Spinal cord (tissue), 10 donors: ENCODE results near the gene JADE2. TPM values are rescaled to one million over a fixed set of nuclear protein-coding genes. Genes with fewer than 3 reads are reported as not detected.
"Not testable (repeated sequence)": the region's sequence is repeated elsewhere in the genome, so short reads cannot be mapped to it uniquely, and the experiment has no call there.

Experiments used
- DNase-seq, 6 donors: peaks; one replicate each; pipeline versions ENCODE4 v3.0.0 to v3.0.0-alpha.2; 2013 to 2015; ENCODE audit warnings: low spot score in 6 of 6, low read depth in 4 of 6
- H3K27ac ChIP-seq: one replicate; pipeline ENCODE4 v1.5.1; 2013; ENCODE audit warnings: low read depth, low read length, control low read depth
- H3K27me3 ChIP-seq: one replicate; pipeline ENCODE4 v1.6.1; 2013; ENCODE audit warnings: low read length; ENCODE audit not compliant: control insufficient read depth, insufficient read depth
- H3K36me3 ChIP-seq: one replicate; pipeline ENCODE4 v1.6.1; 2013; ENCODE audit warnings: low read length; ENCODE audit not compliant: control insufficient read depth, insufficient read depth
- H3K4me1 ChIP-seq: one replicate; pipeline ENCODE4 v1.6.1; 2013; ENCODE audit warnings: low read length; ENCODE audit not compliant: control insufficient read depth, insufficient read depth
- H3K4me3 ChIP-seq: one replicate; pipeline ENCODE4 v1.5.1; 2013; ENCODE audit warnings: low read depth, low read length, control low read depth
- H3K9me3 ChIP-seq: one replicate; pipeline ENCODE4 v1.6.1; 2013; ENCODE audit warnings: low read length; ENCODE audit not compliant: control insufficient read depth, insufficient read depth
- WGBS: methylation state at CpG from one replicate; pipeline ENCODE4 v1.1.5; 2013; ENCODE audit warnings: missing lambda C conversion rate; ENCODE audit not compliant: insufficient coverage; 5-methylcytosine and 5-hydroxymethylcytosine counted together
- polyA plus RNA-seq, 2 donors: library from polyadenylated mRNA; unstranded; fragments of 120-200 nt; gene quantifications; one replicate each; pipeline ENCODE4 v1.2.1, GENCODE V29; 2013; ENCODE audit not compliant: insufficient read length in 2 of 2
- total RNA-seq, 2 donors: library from RNA; depleted of rRNA in 1 of 2; stranded (reverse); fragments of 120-200 nt in 1 of 2; fragments of >200 nt in 1 of 2; gene quantifications; one replicate each; pipeline versions ENCODE4 v1.2.3 to v1.2.4, GENCODE V29; 2013 to 2014
- donor health status: healthy.

The JADE2 gene
- total and polyA plus RNA-seq, 4 donors, result 6.0 to 12.1 (median 8.9) TPM

- Histone ChIP-seq H3K4me3 (no peak overlapping the region), H3K9me3 (no peaks in the 10 kb centered on the region), H3K4me1 (peaks cover 27% of the 10 kb centered on the region), H3K27ac (no peak overlapping the region), H3K36me3 (peaks cover 49% of the 10 kb centered on the region), H3K27me3 (no peaks in the 10 kb centered on the region)
- WGBS, result 14% methylated on average over 6 of the region's 11 CpGs
- DNase-seq, result peak in 3 of 6 donors; percentile 58 to 93 (median 86)
These were observed 30.4 kb downstream of the JADE2 start for GRCh38 chr5:134555890-134556311.

DNA sequence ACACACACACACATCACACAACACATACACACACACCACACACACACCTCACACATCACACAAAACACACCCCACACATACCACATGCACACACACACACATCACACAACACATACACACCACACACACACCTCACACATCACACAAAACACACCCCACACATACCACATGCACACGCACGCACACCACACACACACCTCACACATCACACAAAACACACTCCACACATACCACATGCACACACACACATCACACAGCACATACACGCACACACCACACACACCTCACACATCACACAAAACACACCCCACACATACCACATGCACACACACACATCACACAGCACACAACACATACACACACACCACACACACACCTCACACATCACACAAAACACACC is 31.1 kb downstream of the JADE2 start:
- Histone ChIP-seq H3K36me3 (peaks cover 52% of the 10 kb centered on the region), H3K4me1 (peaks cover 27% of the 10 kb centered on the region)
- 91% methylated on average over 3 of the region's 3 CpGs for WGBS
- DNase-seq, H3K9me3 ChIP-seq, H3K27ac ChIP-seq, H3K27me3 ChIP-seq, H3K4me3 ChIP-seq: not testable (repeated sequence)

DNA sequence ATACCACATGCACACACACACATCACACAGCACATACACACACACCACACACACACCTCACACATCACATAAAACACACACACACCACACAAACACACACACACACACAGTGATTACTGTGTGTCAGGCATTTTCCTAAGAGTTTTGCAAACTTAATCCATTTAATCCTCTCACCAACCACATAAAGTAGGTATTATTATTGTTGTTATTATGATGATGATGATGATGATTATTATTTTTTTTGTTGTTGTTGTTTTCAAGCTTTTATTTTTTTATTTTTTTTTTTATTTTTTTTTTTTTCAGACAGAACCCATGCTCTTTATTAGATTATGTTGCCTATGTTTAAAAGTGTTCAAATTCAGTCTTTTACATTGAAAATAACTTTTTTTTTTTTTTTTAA is 31.5 kb downstream of the JADE2 start:
- Histone ChIP-seq H3K4me1 (peaks cover 27% of the 10 kb centered on the region), H3K36me3 (peaks cover 53% of the 10 kb centered on the region)

DNA sequence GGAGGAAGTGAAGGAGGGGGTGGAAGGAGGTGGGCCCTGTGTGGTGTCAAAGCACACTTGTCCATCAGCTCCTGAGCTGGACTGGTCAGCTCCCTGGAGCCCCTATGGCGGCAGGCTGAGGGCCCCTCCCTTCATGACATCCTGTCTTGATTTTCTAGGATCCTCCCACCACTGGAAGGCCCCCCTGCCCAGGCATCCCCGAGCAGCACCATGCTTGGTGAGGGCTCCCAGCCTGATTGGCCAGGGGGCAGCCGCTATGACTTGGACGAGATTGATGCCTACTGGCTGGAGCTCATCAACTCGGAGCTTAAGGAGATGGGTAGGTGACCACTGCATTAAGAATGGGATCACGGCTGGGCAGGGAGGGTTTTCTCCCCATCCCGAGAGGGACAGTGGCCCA is 34.2 kb downstream of the JADE2 start:
- no peaks in the 10 kb centered on the region for H3K27me3 ChIP-seq
- WGBS, result 94% methylated on average over 5 of the region's 7 CpGs
- no peak for DNase-seq
- peaks cover 16% of the 10 kb centered on the region for H3K4me1 ChIP-seq
- no peak overlapping the region for H3K4me3 ChIP-seq
- H3K27ac ChIP-seq, result no peak overlapping the region
- no peaks in the 10 kb centered on the region for H3K9me3 ChIP-seq
- H3K36me3 ChIP-seq, result peaks cover 67% of the 10 kb centered on the region

More for the DNA sequence above, 31.5 kb downstream of the JADE2 start:
- Histone ChIP-seq H3K27me3 (no peaks in the 10 kb centered on the region), H3K9me3 (no peaks in the 10 kb centered on the region), H3K4me3 (no peak overlapping the region), H3K27ac (no peak overlapping the region)
- no peak for DNase-seq

- Histone ChIP-seq H3K4me3 (no peak overlapping the region), H3K27me3 (no peaks in the 10 kb centered on the region), H3K9me3 (no peaks in the 10 kb centered on the region), H3K27ac (no peak overlapping the region), H3K36me3 (peaks cover 62% of the 10 kb centered on the region), H3K4me1 (peaks cover 6% of the 10 kb centered on the region)
- no peak for DNase-seq
- 92% methylated on average over 7 of the region's 15 CpGs for WGBS
These were observed 35.2 kb downstream of the JADE2 start for GRCh38 chr5:134560698-134561097.

- WGBS, result 72% methylated on average over 8 of the region's 9 CpGs
- peaks cover 65% of the 10 kb centered on the region for H3K36me3 ChIP-seq
- no peaks in the 10 kb centered on the region for H3K27me3 ChIP-seq
- no peak overlapping the region for H3K4me3 ChIP-seq
- H3K27ac ChIP-seq, result no peak overlapping the region
- H3K4me1 ChIP-seq, result peaks cover 6% of the 10 kb centered on the region
- H3K9me3 ChIP-seq, result no peaks in the 10 kb centered on the region
- peak in 2 of 6 donors; percentile 11 to 31 for DNase-seq
These were observed 36.4 kb downstream of the JADE2 start for GRCh38 chr5:134561871-134562296.

DNA sequence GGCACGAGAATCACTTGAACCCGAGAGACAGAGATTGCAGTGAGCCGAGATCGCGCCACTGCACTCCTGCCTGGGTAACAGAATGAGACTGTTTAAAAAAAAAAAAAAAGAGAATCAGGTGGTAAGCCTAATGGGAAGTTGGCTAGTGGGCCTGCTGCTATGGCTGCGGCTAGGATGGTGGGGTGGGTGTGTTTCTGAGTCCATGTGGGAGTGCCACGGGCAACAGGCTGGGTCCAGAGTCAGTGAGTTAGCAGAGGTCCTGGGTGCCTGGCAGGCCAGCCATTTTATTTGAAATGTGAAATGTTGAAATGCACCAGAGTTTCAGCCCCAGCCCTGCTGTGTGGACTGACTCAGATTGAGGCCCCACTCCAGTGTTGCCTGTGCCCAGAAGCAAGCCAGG is 37.8 kb downstream of the JADE2 start:
- Histone ChIP-seq H3K27me3 (no peaks in the 10 kb centered on the region), H3K4me3 (no peak overlapping the region), H3K27ac (no peak overlapping the region), H3K4me1 (peaks cover 19% of the 10 kb centered on the region), H3K9me3 (no peaks in the 10 kb centered on the region), H3K36me3 (peaks cover 74% of the 10 kb centered on the region)
- WGBS, result 97% methylated on average over 7 of the region's 7 CpGs
- DNase-seq, result no peak

- H3K36me3 ChIP-seq, result peaks cover 78% of the 10 kb centered on the region
- no peak overlapping the region for H3K4me3 ChIP-seq
- no peak for DNase-seq
- peaks cover 26% of the 10 kb centered on the region for H3K4me1 ChIP-seq
- H3K9me3 ChIP-seq, result no peaks in the 10 kb centered on the region
- no peaks in the 10 kb centered on the region for H3K27me3 ChIP-seq
- no peak overlapping the region for H3K27ac ChIP-seq
- WGBS, result 100% methylated on average over 1 of the region's 5 CpGs
These were observed 38.5 kb downstream of the JADE2 start for GRCh38 chr5:134563962-134564361.

- no peaks in the 10 kb centered on the region for H3K27me3 ChIP-seq
- no peak overlapping the region for H3K4me3 ChIP-seq
- no peak overlapping the region for H3K27ac ChIP-seq
- H3K9me3 ChIP-seq, result no peaks in the 10 kb centered on the region
- H3K4me1 ChIP-seq, result peaks cover 31% of the 10 kb centered on the region
- peaks cover 78% of the 10 kb centered on the region for H3K36me3 ChIP-seq
- DNase-seq, result no peak
- WGBS, result 92% methylated on average over 4 of the region's 4 CpGs
These were observed 38.9 kb downstream of the JADE2 start for GRCh38 chr5:134564396-134564795.

GRCh38 chr5:134565791-134566740 is 40.6 kb downstream of the JADE2 start:
- peaks cover 74% of the 10 kb centered on the region for H3K36me3 ChIP-seq
- H3K4me1 ChIP-seq, result peaks cover 44% of the 10 kb centered on the region
- DNase-seq, result no peak
- no peak overlapping the region for H3K27ac ChIP-seq
- no peaks in the 10 kb centered on the region for H3K9me3 ChIP-seq
- 94% methylated on average over 27 of the region's 28 CpGs for WGBS
- H3K27me3 ChIP-seq, result no peaks in the 10 kb centered on the region
- no peak overlapping the region for H3K4me3 ChIP-seq
